HUES48 (cell line): ENCODE results near the gene ZCCHC8.
"Not testable (repeated sequence)": the region's sequence is repeated elsewhere in the genome, so short reads cannot be mapped to it uniquely, and the experiment has no call there.

Experiments used
- H3K27ac ChIP-seq: one replicate; pipeline ENCODE4 v1.7.0; 2013; ENCODE audit warnings: low read depth, low read length, inconsistent platforms
- H3K27me3 ChIP-seq: 2 replicates; pipeline ENCODE4 v1.6.1; 2013; ENCODE audit warnings: mild to moderate bottlenecking, low read length; ENCODE audit not compliant: control insufficient read depth, insufficient read depth
- H3K36me3 ChIP-seq: 2 replicates; pipeline ENCODE4 v1.6.1; 2013; ENCODE audit warnings: low read length; ENCODE audit not compliant: control insufficient read depth, insufficient read depth
- H3K4me1 ChIP-seq: 2 replicates; pipeline ENCODE4 v1.6.1; 2013; ENCODE audit warnings: mild to moderate bottlenecking, low read length; ENCODE audit not compliant: control insufficient read depth, insufficient read depth
- H3K4me3 ChIP-seq: 2 replicates; pipeline ENCODE4 v1.5.1; 2013; ENCODE audit warnings: mild to moderate bottlenecking, low read depth, low read length
- H3K9ac ChIP-seq: 2 replicates; pipeline ENCODE4 v1.6.1; 2013; ENCODE audit warnings: mild to moderate bottlenecking, low read depth, low read length, moderate library complexity
- H3K9me3 ChIP-seq: 2 replicates; pipeline ENCODE4 v1.6.1; 2013; ENCODE audit warnings: low read length; ENCODE audit not compliant: control insufficient read depth, insufficient read depth

The ZCCHC8 gene

DNA sequence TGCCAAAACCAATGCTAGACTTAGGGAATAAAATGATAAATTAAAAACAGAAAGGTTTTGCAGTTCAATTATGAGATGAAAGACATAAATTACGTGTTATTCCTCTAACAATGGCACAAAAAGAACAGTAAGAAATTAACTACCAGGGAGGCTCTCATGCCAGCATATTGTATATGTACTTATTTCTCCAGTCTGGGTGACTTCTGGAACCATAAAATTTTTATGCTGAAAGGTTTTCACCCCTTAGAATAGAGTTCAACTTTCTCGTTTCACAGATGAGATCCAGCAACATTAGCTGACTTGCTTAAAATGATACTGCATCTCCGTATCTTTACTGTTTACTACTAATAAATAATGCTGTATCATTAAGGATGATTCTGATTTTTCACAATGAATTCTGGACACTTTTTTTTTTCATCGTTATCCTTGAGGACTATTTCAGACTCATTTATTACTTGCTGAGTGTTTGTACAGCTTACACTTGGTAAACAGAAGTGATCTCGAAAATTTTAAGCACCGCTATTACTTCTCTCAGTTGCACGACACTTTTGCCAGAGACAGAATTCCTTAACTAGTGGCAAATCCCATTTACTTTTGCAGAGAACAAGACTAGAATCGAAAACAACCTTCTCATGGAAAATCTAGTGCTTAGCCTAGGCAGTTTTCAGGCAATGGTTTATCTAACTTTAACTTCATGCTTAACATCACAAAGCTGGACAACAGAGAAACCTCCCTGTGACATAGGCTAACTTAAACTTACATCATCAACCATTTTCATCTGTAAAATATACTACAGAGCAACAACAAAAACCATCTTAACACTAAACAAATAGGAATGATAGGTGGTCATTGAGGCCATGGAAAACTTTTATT lies 23.4 kb upstream of the ZCCHC8 start:
- Histone ChIP-seq H3K36me3 (peaks cover 66% of the 10 kb centered on the region), H3K9me3 (no peaks in the 10 kb centered on the region), H3K9ac (peak overlapping the region; percentile 48), H3K27ac (peak overlapping the region; percentile 14), H3K4me3 (peak overlapping the region; percentile 71), H3K4me1 (peaks cover 19% of the 10 kb centered on the region), H3K27me3 (no peaks in the 10 kb centered on the region)

DNA sequence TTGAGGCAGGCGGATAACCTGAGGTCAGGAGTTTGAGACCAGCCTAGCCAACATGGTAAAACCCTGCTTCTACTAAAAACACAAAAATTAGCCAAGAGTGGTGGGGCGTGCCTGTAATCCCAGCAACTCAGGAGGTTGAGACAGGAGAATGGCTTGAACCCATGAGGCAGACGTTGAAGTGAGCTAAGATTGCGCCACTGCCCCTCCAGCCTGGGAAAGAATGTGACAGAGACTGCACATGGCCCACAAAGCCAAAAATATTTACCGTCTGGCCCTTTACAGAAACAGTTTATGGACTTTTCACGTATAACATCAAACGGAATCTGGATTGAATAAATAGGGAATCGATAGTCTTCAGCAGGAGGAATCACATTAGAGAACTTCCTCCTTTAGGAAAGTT lies 22.5 kb upstream of the ZCCHC8 start:
- H3K9ac ChIP-seq, result no peak overlapping the region
- peaks cover 17% of the 10 kb centered on the region for H3K4me1 ChIP-seq
- H3K4me3 ChIP-seq, result peak overlapping the region; percentile 71; the same call in 1 of the 2 replicates
- no peaks in the 10 kb centered on the region for H3K9me3 ChIP-seq
- H3K27ac ChIP-seq, result no peak overlapping the region
- H3K27me3 ChIP-seq, result no peaks in the 10 kb centered on the region
- H3K36me3 ChIP-seq, result peaks cover 66% of the 10 kb centered on the region

DNA sequence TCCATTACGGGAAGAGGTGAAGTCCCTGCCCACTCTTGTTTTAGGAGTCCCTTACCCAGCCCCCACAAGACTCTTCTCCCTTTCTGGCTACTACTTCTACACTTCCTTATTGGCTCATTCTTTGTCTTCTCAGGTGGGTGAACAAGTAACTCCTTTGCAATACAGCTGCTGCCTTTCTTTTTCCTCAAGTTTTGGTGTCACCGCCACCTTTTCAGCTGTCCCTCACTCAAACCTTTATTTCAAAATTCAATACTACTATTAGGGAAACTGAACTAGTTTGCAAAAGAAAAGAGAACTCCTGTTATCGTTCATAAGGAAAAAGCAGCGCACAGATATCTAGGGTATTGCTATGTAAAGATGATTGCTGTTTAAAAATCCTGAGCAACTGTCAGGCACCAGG lies 19.9 kb upstream of the ZCCHC8 start:
- Histone ChIP-seq H3K9ac (no peak overlapping the region), H3K27ac (no peak overlapping the region), H3K4me1 (peaks cover 15% of the 10 kb centered on the region), H3K36me3 (peaks cover 92% of the 10 kb centered on the region), H3K9me3 (no peaks in the 10 kb centered on the region), H3K27me3 (no peaks in the 10 kb centered on the region), H3K4me3 (no peak overlapping the region)

DNA sequence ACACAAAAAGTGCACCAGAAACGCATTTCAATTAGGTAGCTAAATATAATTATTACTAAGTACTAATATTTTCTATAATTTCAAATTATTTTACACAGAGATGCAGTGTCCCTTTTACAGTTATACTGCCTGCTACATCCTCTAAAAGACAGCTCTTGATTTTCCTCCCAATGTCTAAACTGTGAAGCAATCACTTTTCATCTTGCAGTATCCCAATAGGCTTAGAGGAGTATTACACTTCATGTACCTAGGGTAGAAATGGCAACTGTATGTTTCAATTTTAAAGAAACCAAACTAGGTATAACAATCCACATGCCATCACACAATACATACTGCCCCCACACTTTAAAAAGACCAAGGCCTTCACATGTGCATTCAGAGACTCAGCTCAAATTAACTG lies 18.7 kb upstream of the ZCCHC8 start:
- Histone ChIP-seq H3K27me3 (no peaks in the 10 kb centered on the region), H3K9ac (no peak overlapping the region), H3K4me1 (peaks cover 11% of the 10 kb centered on the region), H3K36me3 (peaks cover 100% of the 10 kb centered on the region), H3K4me3 (no peak overlapping the region), H3K9me3 (no peaks in the 10 kb centered on the region), H3K27ac (no peak overlapping the region)

DNA sequence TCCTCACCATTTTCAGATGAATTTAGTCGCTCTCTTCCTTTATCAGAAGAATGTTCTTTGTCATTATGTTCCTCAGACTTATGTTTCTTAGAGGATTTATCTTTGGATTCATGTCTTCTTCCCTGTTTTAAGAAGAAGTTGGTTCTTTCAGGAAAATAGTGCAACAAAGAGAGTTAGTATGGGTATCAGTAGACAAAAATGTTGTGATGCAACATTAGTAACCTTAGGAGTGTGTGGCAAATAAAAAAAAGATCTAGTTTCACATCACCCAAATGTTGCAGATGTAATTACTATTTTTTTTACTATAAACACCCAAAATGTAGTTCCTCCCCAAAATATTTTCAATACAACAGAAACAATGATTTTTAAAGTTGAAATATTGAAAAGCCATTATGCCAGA lies 18.2 kb upstream of the ZCCHC8 start:
- no peaks in the 10 kb centered on the region for H3K9me3 ChIP-seq
- no peaks in the 10 kb centered on the region for H3K27me3 ChIP-seq
- H3K36me3 ChIP-seq, result peaks cover 100% of the 10 kb centered on the region
- H3K27ac ChIP-seq, result no peak overlapping the region
- peaks cover 6% of the 10 kb centered on the region for H3K4me1 ChIP-seq
- H3K9ac ChIP-seq, result no peak overlapping the region
- H3K4me3 ChIP-seq, result no peak overlapping the region

DNA sequence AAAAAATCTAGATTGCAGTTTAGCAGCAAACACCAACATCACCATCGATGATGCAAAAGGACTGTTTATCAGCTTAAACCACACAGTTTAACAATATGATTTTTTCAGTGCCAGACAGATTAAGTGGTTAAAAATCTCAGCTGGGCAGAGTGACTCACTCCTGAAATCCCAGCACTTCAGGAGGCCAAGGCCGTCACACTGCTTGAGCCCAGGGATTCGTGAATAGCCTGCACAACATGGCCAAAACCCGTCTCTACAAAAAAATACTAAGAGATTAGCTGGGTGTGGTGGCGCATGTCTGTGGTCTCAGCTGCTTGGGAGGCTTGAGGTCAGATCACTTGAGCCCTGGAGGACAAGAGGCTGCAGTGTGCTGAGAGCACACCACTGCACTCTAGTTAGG lies 17.1 kb upstream of the ZCCHC8 start:
- Histone ChIP-seq H3K9me3 (no peaks in the 10 kb centered on the region), H3K4me3 (no peak overlapping the region), H3K27me3 (no peaks in the 10 kb centered on the region), H3K36me3 (peaks cover 100% of the 10 kb centered on the region), H3K4me1 (no peaks in the 10 kb centered on the region; the same call in 1 of the 2 replicates), H3K9ac (no peak overlapping the region), H3K27ac (peak overlapping the region; percentile 1)

DNA sequence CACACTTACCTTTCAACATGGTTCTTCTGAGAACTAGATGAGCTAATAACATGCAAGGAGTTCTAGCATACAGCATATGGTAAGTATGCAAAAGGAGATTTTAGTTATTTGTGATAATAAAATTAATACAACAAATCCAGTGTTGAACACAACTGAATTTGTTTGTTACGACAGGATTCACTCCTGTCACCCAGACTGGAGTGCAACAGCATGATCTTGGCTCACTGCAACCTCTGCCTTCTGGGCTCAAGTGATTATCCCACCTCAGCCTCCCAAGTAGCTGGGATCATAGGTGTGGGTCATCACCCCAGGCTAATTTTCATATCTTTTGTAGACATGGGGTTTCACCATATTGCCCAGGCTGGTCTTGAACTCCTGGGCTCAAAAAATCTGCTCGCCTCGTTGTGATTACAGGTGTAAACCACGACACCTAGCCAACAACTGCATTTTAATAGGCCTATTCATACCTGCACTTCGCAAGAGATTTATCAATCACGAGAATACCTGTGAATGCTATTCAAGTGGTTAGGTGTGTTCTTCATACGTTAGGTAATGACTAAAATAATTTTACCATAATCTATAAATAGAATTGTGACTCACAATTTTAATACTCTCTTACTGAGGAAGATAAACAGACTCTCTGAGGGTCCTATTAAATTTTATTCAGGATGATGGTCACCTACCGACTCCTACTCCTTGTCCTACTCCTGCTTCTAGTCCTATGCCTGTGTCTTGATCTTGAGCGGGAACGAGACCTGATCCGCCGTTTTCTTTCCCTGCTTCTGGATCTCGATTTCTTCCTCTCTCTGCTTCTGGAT lies 16.0 kb upstream of the ZCCHC8 start:
- H3K9ac ChIP-seq, result no peak overlapping the region
- no peaks in the 10 kb centered on the region for H3K9me3 ChIP-seq
- H3K36me3 ChIP-seq, result peaks cover 100% of the 10 kb centered on the region
- H3K27me3 ChIP-seq, result no peaks in the 10 kb centered on the region
- no peaks in the 10 kb centered on the region for H3K4me1 ChIP-seq
- no peak overlapping the region for H3K4me3 ChIP-seq
- no peak overlapping the region for H3K27ac ChIP-seq

DNA sequence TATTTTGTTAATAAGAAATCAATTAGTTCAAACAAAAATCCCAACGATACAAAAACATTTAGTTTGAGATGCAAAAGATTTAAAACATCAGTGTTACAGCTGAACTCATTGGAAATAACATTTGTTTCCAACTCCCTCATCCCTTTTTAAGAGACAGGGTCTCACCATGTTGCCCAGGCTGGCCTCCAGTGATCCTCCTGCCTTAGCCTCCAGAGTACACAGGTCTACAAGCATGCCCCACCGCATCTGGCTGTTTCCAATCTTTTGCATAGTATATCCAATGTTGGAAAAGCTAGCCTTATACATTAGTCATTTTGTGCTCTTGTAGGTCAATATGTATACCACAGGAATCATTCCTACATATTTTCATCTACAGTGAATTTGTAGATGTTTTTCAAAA lies 14.5 kb upstream of the ZCCHC8 start:
- H3K9ac ChIP-seq, result no peak overlapping the region
- no peaks in the 10 kb centered on the region for H3K27me3 ChIP-seq
- H3K27ac ChIP-seq, result no peak overlapping the region
- H3K9me3 ChIP-seq, result no peaks in the 10 kb centered on the region
- H3K4me3 ChIP-seq, result no peak overlapping the region
- peaks cover 100% of the 10 kb centered on the region for H3K36me3 ChIP-seq
- H3K4me1 ChIP-seq, result no peaks in the 10 kb centered on the region

DNA sequence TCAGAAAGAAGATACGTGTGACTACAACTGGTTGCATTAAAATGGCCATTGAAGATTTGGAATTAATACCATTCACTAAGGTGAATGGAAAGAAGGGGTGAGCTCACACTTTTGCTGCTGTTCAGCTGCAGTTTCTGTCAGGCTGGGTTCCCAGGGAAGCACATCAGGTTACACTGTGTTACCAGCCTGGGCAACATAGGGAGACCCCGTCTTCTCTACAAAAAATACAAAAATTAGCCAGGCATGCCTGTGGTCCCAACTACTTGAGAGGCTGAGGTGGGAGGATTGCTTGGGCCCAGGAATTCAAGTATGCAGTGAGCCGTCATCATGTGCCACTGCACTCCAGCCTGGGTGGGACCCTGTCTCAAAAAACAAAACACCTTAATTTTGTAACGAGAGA lies 12.9 kb upstream of the ZCCHC8 start:
- Histone ChIP-seq H3K36me3 (peaks cover 100% of the 10 kb centered on the region), H3K27me3 (no peaks in the 10 kb centered on the region), H3K9ac (no peak overlapping the region), H3K27ac (no peak overlapping the region), H3K4me1 (no peaks in the 10 kb centered on the region), H3K9me3 (no peaks in the 10 kb centered on the region), H3K4me3 (no peak overlapping the region)

DNA sequence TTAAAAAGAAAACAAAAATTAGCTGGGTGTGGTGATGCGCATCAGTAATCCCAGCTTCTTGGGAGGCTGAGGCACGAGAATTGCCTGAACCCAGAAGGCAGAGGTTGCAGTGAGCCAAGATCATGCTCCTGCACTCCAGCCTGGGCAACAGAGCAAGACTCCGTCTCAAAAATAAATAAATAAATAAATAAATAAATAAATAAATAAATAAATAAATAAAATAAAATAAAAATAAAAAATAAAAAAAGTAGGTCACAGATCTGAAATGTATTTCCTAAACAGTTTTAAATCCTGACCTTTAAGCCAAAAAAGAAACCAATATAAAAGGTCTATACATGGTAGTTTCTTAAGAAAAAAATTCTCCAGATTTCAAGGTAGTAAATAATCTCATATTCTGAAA lies 12.3 kb upstream of the ZCCHC8 start:
- not testable (repeated sequence) for H3K4me1 ChIP-seq, H3K9me3 ChIP-seq, H3K9ac ChIP-seq, H3K27me3 ChIP-seq, H3K27ac ChIP-seq, H3K4me3 ChIP-seq
- peaks cover 100% of the 10 kb centered on the region for H3K36me3 ChIP-seq

DNA sequence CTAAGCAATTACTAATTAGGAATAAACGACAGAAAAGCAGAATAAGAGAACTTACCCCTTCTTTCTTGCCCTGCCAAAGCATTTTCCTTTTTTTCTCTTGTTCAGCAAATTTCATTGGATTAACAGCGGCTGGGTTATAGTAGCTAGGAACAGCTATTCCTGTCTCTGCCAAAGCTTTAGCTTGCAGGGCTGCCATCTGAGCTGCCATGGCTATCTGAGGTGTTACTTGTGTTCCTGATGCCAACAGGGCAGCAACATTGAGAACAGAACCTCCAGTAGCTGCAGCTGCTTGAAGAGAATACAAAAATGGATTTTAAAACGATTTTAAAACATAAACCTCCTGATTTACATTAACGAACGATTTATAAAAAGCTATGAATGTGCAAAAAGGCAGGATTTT lies 7.4 kb upstream of the ZCCHC8 start:
- Histone ChIP-seq H3K27ac (no peak overlapping the region), H3K9ac (no peak overlapping the region), H3K4me3 (no peak overlapping the region)

More for the DNA sequence above, 7.4 kb upstream of the ZCCHC8 start:
- Histone ChIP-seq H3K36me3 (peaks cover 100% of the 10 kb centered on the region), H3K9me3 (no peaks in the 10 kb centered on the region), H3K4me1 (no peaks in the 10 kb centered on the region), H3K27me3 (no peaks in the 10 kb centered on the region)
